ENCODE results near the gene LAMB2.

Gene LAMB2

DNA sequence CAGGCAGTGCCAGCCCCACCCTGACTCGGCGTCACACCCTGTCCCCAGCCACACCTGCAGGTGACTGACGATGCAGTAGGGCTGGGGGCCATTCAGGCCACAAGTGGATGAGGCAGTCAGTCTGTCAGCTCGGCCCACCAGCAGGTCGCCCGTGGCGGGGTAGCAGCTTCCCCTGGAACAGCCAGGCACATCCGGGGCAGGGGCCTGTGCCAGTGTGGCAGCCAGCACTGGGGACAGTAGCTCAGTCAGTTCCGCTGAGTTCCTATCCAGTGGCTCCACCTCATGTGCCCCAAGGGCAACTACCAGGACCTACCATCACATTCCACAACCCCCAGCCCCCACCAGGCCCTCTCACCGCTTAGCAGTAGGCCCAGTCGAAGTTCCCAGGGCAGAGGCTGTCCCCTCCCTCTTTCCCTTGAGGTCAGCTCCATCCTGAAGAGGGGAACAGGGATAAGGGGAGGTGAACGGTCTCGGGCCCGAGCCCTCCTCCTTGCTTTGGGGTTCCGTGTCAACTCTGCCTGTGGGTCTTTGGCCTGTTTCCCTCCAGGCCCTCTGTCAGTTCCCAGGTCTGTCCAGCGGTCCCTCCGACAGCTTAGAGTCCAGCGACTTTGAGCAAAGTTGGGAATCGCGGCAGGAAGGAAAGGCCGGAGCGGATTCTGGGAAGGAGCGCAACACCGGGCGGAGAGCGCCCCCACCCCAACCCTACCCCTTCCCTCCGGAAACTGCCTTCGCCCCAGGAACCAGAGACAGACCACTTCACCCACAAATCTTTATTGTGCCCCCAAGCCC lies at the start of gene LAMB2:
Gene LAMB2, minus strand, starts transcription at position 614 of the 789 bp plus-strand sequence. Its CDS starts 183 bp downstream, at position 431.
- in situ Hi-C loops (cut with MboI; ENCODE audit: low sequenced_read_pairs): no loop called here
- Histone ChIP-seq H3K9me3 (no peaks in the 10 kb centered on the region), H3K4me3 (peak within 1 kb of the TSS; percentile 65), H3K4me1 (peaks cover 18% of the 10 kb centered on the region), H3K36me3 (replicated peaks) (peaks cover 14% of the 10 kb centered on the region), H3K27me3 (ENCODE audit: low read depth) (no peaks in the 10 kb centered on the region)
- DNase-seq (ENCODE audit: low spot score in 2 of 2): peak; percentile 63 to 88

DNA sequence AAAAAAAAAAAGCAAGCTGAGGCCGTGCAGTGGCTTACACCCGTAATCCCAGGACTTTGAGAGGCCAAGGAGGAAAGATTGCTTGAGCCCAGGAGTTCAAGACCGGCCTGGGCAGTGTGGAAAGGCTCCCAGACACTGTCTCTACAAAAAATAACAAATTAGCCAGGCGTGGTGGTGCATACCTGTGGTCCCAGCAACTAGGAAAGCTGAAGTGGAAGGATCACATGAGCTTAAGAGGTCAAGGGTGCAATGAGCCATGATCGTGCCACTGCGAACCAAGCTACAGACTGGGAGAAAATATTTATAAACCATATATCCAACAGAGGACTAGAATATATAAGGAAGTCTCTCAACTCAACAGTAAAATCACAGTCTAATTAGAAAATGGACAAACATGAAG lies 48.5 kb upstream of the LAMB2 start:
- no peaks in the 10 kb centered on the region for H3K9me3 ChIP-seq
- H3K4me1 ChIP-seq: no peaks in the 10 kb centered on the region
- in situ Hi-C loops (cut with MboI; ENCODE audit: low sequenced_read_pairs): no loop called here
- DNase-seq (ENCODE audit: low spot score in 2 of 2): no peak
- no peak overlapping the region for H3K4me3 ChIP-seq
- no peaks in the 10 kb centered on the region for H3K27me3 ChIP-seq (ENCODE audit: low read depth)
- no peaks in the 10 kb centered on the region for H3K36me3 ChIP-seq (replicated peaks)

DNA sequence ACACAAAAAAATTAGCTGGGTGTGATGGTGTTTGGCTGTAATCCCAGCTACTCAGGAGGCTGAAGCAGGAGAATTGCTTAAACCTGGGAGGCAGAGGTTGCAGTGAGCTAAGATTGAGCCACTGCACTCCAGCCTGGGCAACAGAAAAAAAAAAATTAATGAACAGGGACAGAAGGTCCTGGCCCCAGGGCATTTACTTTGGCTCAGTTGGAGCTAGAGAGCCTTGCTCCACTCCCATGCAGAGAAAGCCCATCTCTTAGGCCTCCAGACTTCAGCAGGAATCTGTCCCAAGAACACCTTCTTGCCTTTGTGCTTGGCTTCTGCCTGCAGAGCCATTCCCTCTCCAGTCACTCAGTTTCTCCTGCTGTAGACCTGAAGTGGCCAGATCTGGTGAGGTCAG lies 47.3 kb upstream of the LAMB2 start:
- Histone ChIP-seq H3K9me3 (no peaks in the 10 kb centered on the region), H3K4me3 (no peak overlapping the region), H3K36me3 (replicated peaks) (no peaks in the 10 kb centered on the region; the same call in 1 of the 2 replicates), H3K4me1 (no peaks in the 10 kb centered on the region), H3K27me3 (ENCODE audit: low read depth) (no peaks in the 10 kb centered on the region)
- DNase-seq (ENCODE audit: low spot score in 2 of 2): no peak
- in situ Hi-C loops (cut with MboI; ENCODE audit: low sequenced_read_pairs): no loop called here

DNA sequence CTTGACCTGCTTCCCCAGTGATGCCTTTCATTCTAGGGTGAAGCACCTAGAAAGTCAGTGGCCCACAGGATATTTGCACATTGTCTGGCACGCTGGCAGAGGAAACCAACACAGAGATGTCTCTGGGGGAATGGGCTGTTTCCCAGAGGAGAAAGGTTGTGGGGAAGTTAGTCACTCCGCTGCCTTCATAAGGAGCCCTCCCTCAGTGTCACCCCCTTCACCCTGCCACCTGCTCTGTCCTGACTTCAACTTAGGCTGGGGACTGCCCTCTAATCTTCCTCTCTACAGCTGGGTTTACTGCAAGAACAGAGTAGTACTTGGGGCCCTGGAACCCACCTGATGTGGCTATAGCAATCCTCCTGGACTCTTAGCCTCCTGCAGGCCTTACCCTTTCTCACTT lies 44.2 kb upstream of the LAMB2 start:
- H3K4me1 ChIP-seq: peaks cover 12% of the 10 kb centered on the region
- no peak for DNase-seq (ENCODE audit: low spot score in 2 of 2)
- H3K27me3 ChIP-seq (ENCODE audit: low read depth): no peaks in the 10 kb centered on the region
- H3K36me3 ChIP-seq (replicated peaks): no peaks in the 10 kb centered on the region; the same call in 1 of the 2 replicates
- in situ Hi-C loops (cut with MboI; ENCODE audit: low sequenced_read_pairs): no loop called here
- no peaks in the 10 kb centered on the region for H3K9me3 ChIP-seq
- no peak overlapping the region for H3K4me3 ChIP-seq

DNA sequence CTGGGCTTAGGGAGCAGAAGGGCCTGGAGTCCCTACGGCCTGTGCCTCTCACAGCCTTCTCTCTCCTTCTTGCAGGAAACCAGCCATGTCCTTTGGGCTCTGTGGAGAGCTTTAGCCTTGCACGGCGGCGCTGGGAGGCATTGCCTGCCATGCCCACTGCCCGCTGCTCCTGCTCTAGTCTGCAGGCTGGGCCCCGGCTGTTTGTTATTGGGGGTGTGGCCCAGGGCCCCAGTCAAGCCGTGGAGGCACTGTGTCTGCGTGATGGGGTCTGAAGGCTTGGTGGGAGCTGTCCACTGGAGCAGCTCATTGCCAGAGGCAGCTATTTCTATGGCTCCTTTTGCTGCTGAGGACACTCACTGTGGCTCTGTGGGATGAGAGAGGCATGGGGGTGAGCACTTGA lies 42.7 kb upstream of the LAMB2 start:
- Histone ChIP-seq H3K4me1 (peaks cover 14% of the 10 kb centered on the region), H3K9me3 (no peaks in the 10 kb centered on the region), H3K36me3 (replicated peaks) (no peaks in the 10 kb centered on the region; the same call in 1 of the 2 replicates), H3K4me3 (no peak overlapping the region), H3K27me3 (ENCODE audit: low read depth) (no peaks in the 10 kb centered on the region)
- in situ Hi-C loops (cut with MboI; ENCODE audit: low sequenced_read_pairs): no loop called here
- DNase-seq (ENCODE audit: low spot score in 2 of 2): no peak

DNA sequence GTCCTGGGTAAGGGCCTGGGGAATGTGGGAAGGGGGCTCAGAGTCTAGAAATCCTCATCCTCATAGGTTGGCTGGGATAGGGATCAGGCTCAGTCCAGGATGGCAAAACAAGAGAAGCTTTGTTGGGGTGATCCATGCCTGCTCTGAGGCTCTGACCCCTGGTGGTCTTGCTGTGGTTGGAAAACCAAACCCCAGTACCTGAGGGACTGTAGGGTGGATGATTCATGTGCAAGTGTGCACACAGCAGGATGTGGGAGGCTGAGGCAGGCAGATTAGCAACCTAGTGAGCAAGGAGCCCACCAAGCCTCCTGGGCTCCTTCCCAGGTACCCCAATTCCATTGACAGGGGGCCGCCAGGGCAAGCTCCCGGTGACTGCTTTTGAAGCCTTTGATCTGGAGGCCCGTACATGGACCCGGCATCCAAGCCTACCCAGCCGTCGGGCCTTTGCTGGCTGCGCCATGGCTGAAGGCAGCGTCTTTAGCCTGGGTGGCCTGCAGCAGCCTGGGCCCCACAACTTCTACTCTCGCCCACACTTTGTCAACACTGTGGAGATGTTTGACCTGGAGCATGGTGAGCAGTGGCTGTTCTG lies 41.6 kb upstream of the LAMB2 start:
- in situ Hi-C loops (cut with MboI; ENCODE audit: low sequenced_read_pairs): loop anchor here (25.0 kb wide), 1 partner anchor 263 kb away; the partner anchor contains the start of gene NICN1

DNA sequence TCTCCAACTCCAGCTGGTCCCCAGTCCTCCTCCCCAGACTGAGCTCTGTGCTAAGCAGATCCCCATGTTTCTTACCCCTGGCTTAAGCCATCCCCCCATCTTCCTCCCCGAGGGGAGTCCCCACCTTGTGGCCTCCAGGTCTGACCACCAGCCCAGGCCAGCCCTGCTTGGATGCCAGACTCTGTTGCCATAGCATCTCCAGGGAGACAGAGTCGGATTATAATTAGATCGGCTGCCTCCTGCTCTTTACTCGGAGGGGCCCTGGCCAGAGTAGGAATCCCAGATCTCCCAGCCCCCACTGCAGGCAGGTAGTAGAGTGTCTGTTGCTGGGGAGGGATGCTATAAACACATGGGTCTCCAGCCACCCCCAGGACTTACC lies 40.9 kb upstream of the LAMB2 start:
- Histone ChIP-seq H3K4me1 (peaks cover 14% of the 10 kb centered on the region), H3K9me3 (no peaks in the 10 kb centered on the region), H3K4me3 (no peak overlapping the region), H3K36me3 (replicated peaks) (no peaks in the 10 kb centered on the region; the same call in 1 of the 2 replicates), H3K27me3 (ENCODE audit: low read depth) (no peaks in the 10 kb centered on the region)
- in situ Hi-C loops (cut with MboI; ENCODE audit: low sequenced_read_pairs): loop anchor here (25.0 kb wide), 1 partner anchor 264 kb away; the partner anchor contains the start of gene NICN1
- DNase-seq (ENCODE audit: low spot score in 2 of 2): peak in 1 of 2 experiments; percentile 33

More for the DNA sequence above, 41.6 kb upstream of the LAMB2 start:
- Histone ChIP-seq H3K9me3 (no peaks in the 10 kb centered on the region), H3K36me3 (replicated peaks) (no peaks in the 10 kb centered on the region; the same call in 1 of the 2 replicates), H3K4me1 (peaks cover 14% of the 10 kb centered on the region), H3K4me3 (no peak overlapping the region), H3K27me3 (ENCODE audit: low read depth) (no peaks in the 10 kb centered on the region)
- no peak for DNase-seq (ENCODE audit: low spot score in 2 of 2)

DNA sequence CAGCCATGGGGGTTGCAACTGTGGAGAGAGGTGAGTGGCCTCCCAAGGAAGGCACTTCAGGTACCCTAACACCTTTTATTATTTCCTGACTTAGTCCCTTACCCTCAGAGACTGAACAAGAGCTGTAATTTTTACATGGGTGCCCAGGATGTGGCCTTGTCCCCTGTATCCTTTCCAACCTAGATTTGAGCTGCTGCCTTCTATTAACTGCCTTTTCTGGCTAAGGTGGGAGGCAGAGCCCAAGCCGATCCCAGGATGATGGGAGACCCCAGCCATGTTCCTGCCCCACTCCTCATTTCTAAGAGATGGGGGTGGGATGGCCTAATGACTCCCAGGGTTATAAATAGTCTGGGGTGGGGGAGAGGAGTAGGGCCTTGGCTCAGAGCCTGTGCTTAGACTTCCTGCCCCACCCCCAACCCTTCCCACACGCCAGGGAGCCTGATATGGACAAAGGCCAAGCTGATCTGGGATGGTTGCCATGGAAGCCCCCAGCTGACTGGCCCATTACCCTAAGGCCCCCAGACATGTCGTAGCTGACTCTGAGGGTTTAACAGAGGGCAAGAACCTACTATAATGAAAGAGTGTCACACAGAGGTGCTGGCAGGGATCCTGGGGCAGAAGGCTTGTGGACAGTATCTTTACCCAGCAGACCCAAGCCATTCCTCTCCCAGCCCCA lies 40.4 kb upstream of the LAMB2 start:
- Histone ChIP-seq H3K4me1 (peaks cover 14% of the 10 kb centered on the region), H3K36me3 (replicated peaks) (no peaks in the 10 kb centered on the region; the same call in 1 of the 2 replicates), H3K9me3 (no peaks in the 10 kb centered on the region), H3K4me3 (no peak overlapping the region), H3K27me3 (ENCODE audit: low read depth) (no peaks in the 10 kb centered on the region)
- peak in 1 of 2 experiments; percentile 68 for DNase-seq (ENCODE audit: low spot score in 2 of 2)
- in situ Hi-C loops (cut with MboI; ENCODE audit: low sequenced_read_pairs): loop anchor here (25.0 kb wide), 1 partner anchor 264 kb away; the partner anchor contains the start of gene NICN1

DNA sequence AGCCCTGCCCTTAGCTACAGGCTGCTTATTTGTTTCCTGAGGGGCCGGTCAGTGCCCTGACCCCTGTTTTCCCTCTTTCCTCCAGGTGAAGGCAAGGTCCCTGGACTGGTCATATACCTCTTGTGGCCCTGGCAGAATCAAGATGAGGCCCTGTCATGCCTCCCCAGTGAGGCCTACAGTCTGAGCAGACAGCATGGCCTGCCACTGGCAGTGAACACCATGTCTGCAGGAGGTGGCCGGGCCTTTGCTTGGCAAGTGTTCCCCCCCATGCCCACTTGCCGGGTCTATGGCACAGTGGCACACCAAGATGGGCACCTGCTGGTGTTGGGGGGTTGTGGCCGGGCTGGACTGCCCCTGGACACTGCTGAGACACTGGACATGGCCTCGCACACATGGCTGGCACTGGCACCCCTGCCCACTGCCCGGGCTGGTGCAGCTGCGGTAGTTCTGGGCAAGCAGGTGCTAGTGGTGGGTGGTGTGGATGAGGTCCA lies 39.7 kb upstream of the LAMB2 start:
- no peaks in the 10 kb centered on the region; the same call in 1 of the 2 replicates for H3K36me3 ChIP-seq (replicated peaks)
- no peaks in the 10 kb centered on the region for H3K9me3 ChIP-seq
- H3K4me3 ChIP-seq: no peak overlapping the region
- H3K27me3 ChIP-seq (ENCODE audit: low read depth): no peaks in the 10 kb centered on the region
- H3K4me1 ChIP-seq: peaks cover 14% of the 10 kb centered on the region
- in situ Hi-C loops (cut with MboI; ENCODE audit: low sequenced_read_pairs): loop anchor here (25.0 kb wide), 1 partner anchor 265 kb away; the partner anchor contains the start of gene NICN1
- DNase-seq (ENCODE audit: low spot score in 2 of 2): no peak

DNA sequence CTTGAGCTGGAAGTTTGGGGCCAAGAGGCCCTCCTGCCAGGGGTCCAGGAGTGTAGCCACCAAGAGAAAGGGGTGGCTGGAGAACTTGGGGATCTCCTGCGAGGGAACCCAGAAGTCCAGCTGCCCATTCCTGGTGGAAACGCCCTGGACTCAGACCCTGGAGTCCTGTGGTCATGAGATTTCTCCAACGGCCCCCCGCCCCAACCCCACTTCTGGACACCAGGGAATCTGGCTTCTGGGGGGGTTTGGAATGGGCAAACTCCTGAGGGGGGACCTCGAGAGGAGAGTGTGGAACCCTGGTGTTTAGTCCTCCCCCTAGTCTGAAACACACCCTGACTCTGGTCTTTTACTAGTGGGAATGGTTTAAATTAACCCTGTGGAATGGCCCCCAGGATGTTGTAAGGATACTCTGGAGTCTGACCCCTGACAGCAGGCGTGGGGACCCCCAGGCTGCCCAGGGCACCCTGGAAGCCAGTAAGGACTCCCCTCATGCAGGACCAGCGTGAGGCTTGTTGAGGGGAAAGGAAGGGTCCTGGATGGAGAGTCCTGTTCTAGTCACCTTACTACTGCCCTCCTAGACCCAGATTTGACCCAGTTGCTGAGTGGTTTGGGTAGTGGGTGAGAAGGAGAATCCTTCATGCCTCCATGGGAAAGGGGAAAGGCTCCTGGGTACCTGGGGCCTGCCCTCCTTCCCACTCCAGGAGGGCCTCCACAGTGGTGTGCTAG lies 39.1 kb upstream of the LAMB2 start:
- peaks cover 14% of the 10 kb centered on the region for H3K4me1 ChIP-seq
- in situ Hi-C loops (cut with MboI; ENCODE audit: low sequenced_read_pairs): loop anchor here (25.0 kb wide), 1 partner anchor 265 kb away; the partner anchor contains the start of gene NICN1
- no peak for DNase-seq (ENCODE audit: low spot score in 2 of 2)

DNA sequence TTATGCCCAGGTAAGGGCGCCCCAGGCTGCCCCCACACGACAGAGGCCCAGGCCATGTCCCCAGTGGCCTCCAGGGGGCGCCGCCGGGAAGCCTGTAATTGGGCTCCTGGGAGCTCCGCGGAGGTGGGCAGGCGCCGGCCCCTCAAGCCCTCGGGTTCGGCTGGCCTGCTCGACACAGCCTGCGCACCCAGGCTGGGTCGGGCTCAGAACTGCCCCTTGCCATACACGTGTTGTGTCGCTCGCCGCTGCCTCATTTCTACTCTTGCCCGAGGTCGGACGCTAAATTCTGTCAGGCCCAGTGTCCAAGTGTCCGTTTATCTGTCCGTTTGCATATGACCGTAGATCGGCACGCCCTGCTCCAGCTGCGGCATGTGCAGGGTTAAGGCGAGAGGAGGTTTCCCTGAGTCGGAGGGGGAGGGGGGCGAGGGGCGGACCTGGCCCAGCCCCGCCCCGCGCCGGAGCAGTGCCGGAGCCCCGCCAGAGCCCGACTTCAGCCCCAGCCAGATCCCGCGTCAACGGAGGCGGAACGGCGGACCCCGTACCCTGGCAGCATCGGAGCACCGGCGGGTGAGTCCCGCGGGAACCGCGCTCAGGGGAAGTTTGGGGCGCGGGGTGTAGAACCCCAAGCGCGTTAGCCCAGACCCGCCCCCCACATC lies 38.4 kb upstream of the LAMB2 start, which contains the start of gene KLHDC8B:
Gene KLHDC8B, plus strand, starts transcription at position 480 of the 656 bp plus-strand sequence. CDS start 1,172 bp downstream, outside the sequence.
- H3K4me1 ChIP-seq: peaks cover 19% of the 10 kb centered on the region
- H3K9me3 ChIP-seq: no peaks in the 10 kb centered on the region
- peak within 1 kb of the TSS; percentile 53 for H3K4me3 ChIP-seq
- no peaks in the 10 kb centered on the region for H3K27me3 ChIP-seq (ENCODE audit: low read depth)
- no peaks in the 10 kb centered on the region; the same call in 1 of the 2 replicates for H3K36me3 ChIP-seq (replicated peaks)
- in situ Hi-C loops (cut with MboI; ENCODE audit: low sequenced_read_pairs): loop anchor here (25.0 kb wide), 1 partner anchor 266 kb away; the partner anchor contains the start of gene NICN1
- peak; percentile 80 to 93 for DNase-seq (ENCODE audit: low spot score in 2 of 2)

More for the DNA sequence above, 39.1 kb upstream of the LAMB2 start:
- peak overlapping the region; percentile 53 for H3K4me3 ChIP-seq
- no peaks in the 10 kb centered on the region; the same call in 1 of the 2 replicates for H3K36me3 ChIP-seq (replicated peaks)
- no peaks in the 10 kb centered on the region for H3K27me3 ChIP-seq (ENCODE audit: low read depth)
- no peaks in the 10 kb centered on the region for H3K9me3 ChIP-seq

DNA sequence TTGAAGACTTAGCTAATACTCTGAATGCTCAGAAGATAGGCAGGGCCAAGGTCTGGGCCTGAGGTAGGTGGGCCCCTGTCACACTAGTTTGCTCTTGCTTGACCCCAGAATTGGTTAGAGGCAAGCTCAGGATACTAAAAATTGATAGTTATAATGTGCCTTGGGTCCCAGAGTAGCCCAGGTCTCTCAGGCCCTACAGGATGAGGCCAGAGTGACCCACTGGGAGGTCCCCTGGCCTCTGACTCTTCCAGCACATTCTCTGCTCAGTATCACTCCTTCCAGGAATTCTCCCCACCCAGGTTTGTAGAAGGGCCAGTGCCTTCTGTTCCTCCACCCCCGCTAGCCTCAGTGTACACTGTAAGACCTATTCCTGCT lies 37.9 kb upstream of the LAMB2 start:
- H3K9me3 ChIP-seq: no peaks in the 10 kb centered on the region
- H3K4me1 ChIP-seq: peaks cover 20% of the 10 kb centered on the region
- DNase-seq (ENCODE audit: low spot score in 2 of 2): no peak
- H3K4me3 ChIP-seq: peak overlapping the region; percentile 53
- H3K36me3 ChIP-seq (replicated peaks): no peaks in the 10 kb centered on the region; the same call in none of the 2 replicates
- in situ Hi-C loops (cut with MboI; ENCODE audit: low sequenced_read_pairs): loop anchor here (25.0 kb wide), 1 partner anchor 267 kb away; the partner anchor contains the start of gene NICN1
- H3K27me3 ChIP-seq (ENCODE audit: low read depth): no peaks in the 10 kb centered on the region
